H9 (cell line): ENCODE data around the gene RPL27A. TPM values are rescaled to one million over a fixed set of nuclear protein-coding genes. Genes with fewer than 3 reads are reported as not detected.

ENCODE experiments used
- DNase-seq: peaks from one replicate; pipeline ENCODE4 v3.0.0-alpha.2; 2017
- H2AFZ ChIP-seq: one replicate; pipeline ENCODE4 v1.6.1; 2013; ENCODE audit warnings: mild to moderate bottlenecking, low read length, control low read depth, moderate library complexity
- H2AK5ac ChIP-seq: 2 replicates; pipeline ENCODE4 v1.6.1; 2013; ENCODE audit warnings: low read length, control low read depth, mixed read lengths; ENCODE audit not compliant: insufficient read length
- H2BK120ac ChIP-seq: one replicate; pipeline ENCODE4 v1.6.1; 2013; ENCODE audit warnings: low read depth, mild to moderate bottlenecking, low read length, control low read depth, inconsistent platforms; ENCODE audit not compliant: poor library complexity, severe bottlenecking
- H2BK12ac ChIP-seq: 2 replicates; pipeline ENCODE4 v1.6.1; 2013; ENCODE audit warnings: low read length, control low read depth, mixed read lengths, low read depth; ENCODE audit not compliant: insufficient read length
- H2BK15ac ChIP-seq: 2 replicates; pipeline ENCODE4 v1.6.1; 2013; ENCODE audit warnings: low read depth, low read length, control low read depth
- H2BK20ac ChIP-seq: one replicate; pipeline ENCODE4 v1.6.1; 2013; ENCODE audit warnings: low read depth, mild to moderate bottlenecking, low read length, control low read depth, inconsistent platforms; ENCODE audit not compliant: poor library complexity, severe bottlenecking
- H2BK5ac ChIP-seq: 2 replicates; pipeline ENCODE4 v1.6.1; 2013; ENCODE audit warnings: low read length, control low read depth, mixed read lengths; ENCODE audit not compliant: insufficient read length
- H3K14ac ChIP-seq: 2 replicates; pipeline ENCODE4 v1.6.1; 2013; ENCODE audit warnings: low read length, control low read depth; ENCODE audit not compliant: insufficient read depth
- H3K18ac ChIP-seq: 2 replicates; pipeline ENCODE4 v1.6.1; 2013; ENCODE audit warnings: low read depth, mild to moderate bottlenecking, mixed read lengths, low read length, control low read depth; ENCODE audit not compliant: insufficient read length
- H3K23ac ChIP-seq: 2 replicates; pipeline ENCODE4 v1.6.1; 2013; ENCODE audit warnings: low read length, control low read depth, mixed read lengths, low read depth; ENCODE audit not compliant: insufficient read length
- H3K23me2 ChIP-seq: 2 replicates; pipeline ENCODE4 v1.6.1; 2013; ENCODE audit warnings: low read depth, mild to moderate bottlenecking, mixed read lengths, low read length, control low read depth; ENCODE audit not compliant: insufficient read length, poor library complexity, severe bottlenecking
- H3K27ac ChIP-seq: 2 replicates; pipeline ENCODE4 v1.5.1; 2013; ENCODE audit warnings: low read length, control low read depth, mixed read lengths, low read depth; ENCODE audit not compliant: insufficient read length
- H3K27me3 ChIP-seq: 2 replicates; pipeline ENCODE4 v1.6.1; 2013; ENCODE audit warnings: low read length, control low read depth, inconsistent platforms; ENCODE audit not compliant: insufficient read depth
- H3K4ac ChIP-seq: 2 replicates; pipeline ENCODE4 v1.6.1; 2013; ENCODE audit warnings: low read depth, mild to moderate bottlenecking, control low read depth, inconsistent platforms, low read length, moderate library complexity
- H3K4me1 ChIP-seq: 2 replicates; pipeline ENCODE4 v1.6.1; 2013; ENCODE audit warnings: low read length, control low read depth, inconsistent platforms; ENCODE audit not compliant: insufficient read depth
- H3K4me2 ChIP-seq: 2 replicates; pipeline ENCODE4 v1.6.1; 2013; ENCODE audit warnings: low read length, control low read depth, mixed read lengths; ENCODE audit not compliant: insufficient read length, insufficient read depth
- H3K56ac ChIP-seq: 2 replicates; pipeline ENCODE4 v1.6.1; 2013; ENCODE audit warnings: low read depth, mild to moderate bottlenecking, mixed read lengths, low read length, control low read depth; ENCODE audit not compliant: insufficient read length
- H3K79me1 ChIP-seq: 2 replicates; pipeline ENCODE4 v1.6.1; 2013; ENCODE audit warnings: low read depth, mild to moderate bottlenecking, moderate library complexity, low read length, control low read depth, inconsistent platforms; ENCODE audit not compliant: insufficient read depth, poor library complexity, severe bottlenecking
- H3K79me2 ChIP-seq: 2 replicates; pipeline ENCODE4 v1.6.1; 2013; ENCODE audit warnings: low read length, control low read depth, inconsistent platforms; ENCODE audit not compliant: insufficient read depth
- H3K9ac ChIP-seq: 2 replicates; pipeline ENCODE4 v1.6.1; 2013; ENCODE audit warnings: low read length, control low read depth, mixed read lengths; ENCODE audit not compliant: insufficient read length; ENCODE audit errors: extremely low read depth
- H3K9me3 ChIP-seq: one replicate; pipeline ENCODE4 v1.6.1; 2013; ENCODE audit warnings: low read depth, low read length, inconsistent platforms; ENCODE audit not compliant: control insufficient read depth
- H3T11ph ChIP-seq: one replicate; pipeline ENCODE4 v1.6.1; 2013; ENCODE audit warnings: mild to moderate bottlenecking, low read length, control low read depth, inconsistent platforms
- H4K20me1 ChIP-seq: one replicate; pipeline ENCODE4 v1.6.1; 2013; ENCODE audit not compliant: control insufficient read depth, insufficient read length, insufficient read depth
- H4K5ac ChIP-seq: 2 replicates; pipeline ENCODE4 v1.6.1; 2013; ENCODE audit warnings: low read depth, mild to moderate bottlenecking, mixed read lengths, low read length, control low read depth; ENCODE audit not compliant: insufficient read length
- H4K8ac ChIP-seq: replicated peaks from 2 replicates; pipeline ENCODE4 v1.6.1; 2013; ENCODE audit warnings: low read length, control low read depth, mixed read lengths, low read depth; ENCODE audit not compliant: insufficient read length
- H4K91ac ChIP-seq: 2 replicates; pipeline ENCODE4 v1.6.1; 2013; ENCODE audit warnings: low read depth, mild to moderate bottlenecking, moderate library complexity, mixed read lengths, low read length, control low read depth; ENCODE audit not compliant: insufficient read length
- H3K27ac Mint-ChIP-seq, 3 experiments: 2 replicates in 2 of 3; 3 replicates in 1 of 3; pipeline ENCODE4 v1.8.0; 2020 to 2021; ENCODE audit warnings: mixed read lengths in 3 of 3, mild to moderate bottlenecking in 1 of 3, moderate library complexity in 1 of 3
- H3K27me3 Mint-ChIP-seq: 2 replicates; pipeline ENCODE4 v1.8.0; 2021; ENCODE audit warnings: low read depth, mild to moderate bottlenecking, moderate library complexity, mixed read lengths
- H3K36me3 Mint-ChIP-seq, 3 experiments: 2 replicates in 2 of 3; 3 replicates in 1 of 3; pipeline ENCODE4 v1.8.0; 2020 to 2021; ENCODE audit warnings: low read depth in 3 of 3, mixed read lengths in 3 of 3; ENCODE audit not compliant: insufficient read depth in 1 of 3
- H3K4me1 Mint-ChIP-seq, 2 experiments: 2 replicates each; pipeline ENCODE4 v1.8.0; 2020; ENCODE audit warnings: mixed read lengths in 2 of 2
- H3K4me3 Mint-ChIP-seq, 2 experiments: 2 replicates in 1 of 2; 3 replicates in 1 of 2; pipeline ENCODE4 v1.8.0; 2020 to 2021; ENCODE audit warnings: mild to moderate bottlenecking in 2 of 2, mixed read lengths in 2 of 2, moderate library complexity in 1 of 2
- H3K9me3 Mint-ChIP-seq, 2 experiments: 2 replicates in 1 of 2; 3 replicates in 1 of 2; pipeline ENCODE4 v1.8.0; 2020; ENCODE audit warnings: mild to moderate bottlenecking in 2 of 2, mixed read lengths in 2 of 2, moderate library complexity in 1 of 2
- WGBS: extraction: QIAGEN DNeasy Blood & Tissue Kit; methylation state at CpG from one replicate; pipeline ENCODE4 v1.1.7; 2013; ENCODE audit warnings: missing lambda C conversion rate, low lambda C conversion rate, mixed read lengths; ENCODE audit not compliant: insufficient read length; ENCODE audit errors: extremely low coverage; 5-methylcytosine and 5-hydroxymethylcytosine counted together
- total RNA-seq: library from RNA; stranded (reverse); gene quantifications from 2 replicates; pipeline ENCODE4 v1.2.1, GENCODE V29; 2021
- TF ChIP-seq, protein P1 (sequence below): fragments of 200-600 bp; sonication (generic); conservative IDR thresholded peaks from 3 replicates; pipeline ENCODE4 v1.8.0; 2021; ENCODE audit warnings: antibody characterized with exemption, mild to moderate bottlenecking

RPL27A gene
- total RNA-seq, 1 experiment from 2014 or later: 1,152 TPM

DNA sequence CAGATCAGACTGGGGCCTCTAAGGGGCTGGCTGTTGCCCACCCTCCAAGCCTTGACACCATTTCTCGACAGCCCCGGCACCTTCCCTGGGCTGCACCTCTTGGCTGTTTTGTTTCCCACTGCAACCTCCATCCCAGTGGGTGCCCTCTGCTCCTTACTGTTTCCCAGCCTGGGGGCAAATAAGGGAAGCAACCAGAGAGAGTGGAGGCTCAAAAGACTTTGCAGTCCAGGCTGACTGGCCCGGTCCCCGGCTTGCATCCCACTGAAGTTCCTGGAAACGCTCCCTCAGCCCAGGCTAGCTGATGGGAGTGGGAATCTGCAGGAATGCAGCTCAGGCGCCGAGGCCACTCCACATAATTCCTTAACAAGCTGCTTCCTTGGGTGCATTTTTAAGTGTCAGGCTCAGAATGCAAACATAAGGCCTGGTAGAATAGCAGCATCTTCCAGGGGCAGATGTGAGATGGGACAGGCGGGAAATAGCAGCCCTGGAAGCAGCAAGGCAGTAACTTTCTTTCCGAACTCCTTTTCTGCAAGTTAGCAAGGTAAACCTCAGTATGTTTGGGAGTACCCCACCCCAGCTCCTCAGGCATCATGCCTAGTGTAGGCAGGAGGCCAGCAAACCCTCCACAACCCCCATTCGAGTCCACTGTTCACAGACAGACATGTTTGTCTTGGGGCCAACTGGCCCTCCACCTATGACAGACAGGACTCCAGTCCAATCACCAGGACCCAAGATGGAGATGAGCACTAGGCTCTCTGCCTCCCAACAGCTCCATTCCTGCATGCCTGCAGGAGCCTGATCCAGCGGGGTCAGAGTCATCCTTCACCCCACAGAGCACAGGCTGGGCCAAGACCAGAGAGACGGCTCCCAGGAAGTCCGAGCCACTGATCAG, 39.3 kb downstream of the RPL27A start:
- no peaks in the 10 kb centered on the region for H3K9me3 Mint-ChIP-seq
- H2BK5ac ChIP-seq: no peak overlapping the region
- no peaks in the 10 kb centered on the region for H3K79me1 ChIP-seq
- peak overlapping the region; percentile 92 to 97 (median 96) for H3K27ac Mint-ChIP-seq
- H3K4me1 ChIP-seq: no peaks in the 10 kb centered on the region; the same call in 1 of the 2 replicates
- no peaks in the 10 kb centered on the region; the same call in none of the 2 replicates for H3K27me3 Mint-ChIP-seq
- no peak overlapping the region for H2BK120ac ChIP-seq
- H4K91ac ChIP-seq: no peak overlapping the region
- WGBS: no CpG with 5 or more reads among the region's 13 CpGs
- no peaks in the 10 kb centered on the region for H3K79me2 ChIP-seq
- H3K18ac ChIP-seq: no peak overlapping the region
- no peak overlapping the region for H2AFZ ChIP-seq
- H4K20me1 ChIP-seq: no peaks in the 10 kb centered on the region
- H3K56ac ChIP-seq: no peak overlapping the region
- no peak overlapping the region; a peak in 1 of 5 replicates for H3K4me3 Mint-ChIP-seq
- TF ChIP-seq, protein P1, sequence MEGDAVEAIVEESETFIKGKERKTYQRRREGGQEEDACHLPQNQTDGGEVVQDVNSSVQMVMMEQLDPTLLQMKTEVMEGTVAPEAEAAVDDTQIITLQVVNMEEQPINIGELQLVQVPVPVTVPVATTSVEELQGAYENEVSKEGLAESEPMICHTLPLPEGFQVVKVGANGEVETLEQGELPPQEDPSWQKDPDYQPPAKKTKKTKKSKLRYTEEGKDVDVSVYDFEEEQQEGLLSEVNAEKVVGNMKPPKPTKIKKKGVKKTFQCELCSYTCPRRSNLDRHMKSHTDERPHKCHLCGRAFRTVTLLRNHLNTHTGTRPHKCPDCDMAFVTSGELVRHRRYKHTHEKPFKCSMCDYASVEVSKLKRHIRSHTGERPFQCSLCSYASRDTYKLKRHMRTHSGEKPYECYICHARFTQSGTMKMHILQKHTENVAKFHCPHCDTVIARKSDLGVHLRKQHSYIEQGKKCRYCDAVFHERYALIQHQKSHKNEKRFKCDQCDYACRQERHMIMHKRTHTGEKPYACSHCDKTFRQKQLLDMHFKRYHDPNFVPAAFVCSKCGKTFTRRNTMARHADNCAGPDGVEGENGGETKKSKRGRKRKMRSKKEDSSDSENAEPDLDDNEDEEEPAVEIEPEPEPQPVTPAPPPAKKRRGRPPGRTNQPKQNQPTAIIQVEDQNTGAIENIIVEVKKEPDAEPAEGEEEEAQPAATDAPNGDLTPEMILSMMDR: no peak
- H3K9ac ChIP-seq: no peak overlapping the region
- H3K4ac ChIP-seq: no peak overlapping the region
- H4K8ac ChIP-seq: no peak overlapping the region
- H2BK12ac ChIP-seq: no peak overlapping the region
- H2BK15ac ChIP-seq: no peak overlapping the region
- no peak overlapping the region for H2BK20ac ChIP-seq
- H3K14ac ChIP-seq: peak overlapping the region; percentile 79
- no peaks in the 10 kb centered on the region for H3K23me2 ChIP-seq
- no peak for DNase-seq
- no peak overlapping the region for H4K5ac ChIP-seq
- no peak overlapping the region for H3K4me2 ChIP-seq
- peaks cover 3 to 7% (median 6%) of the 10 kb centered on the region in 3 experiments; a peak in 5 of 7 replicates for H3K36me3 Mint-ChIP-seq
- H3K27ac ChIP-seq: no peak overlapping the region
- H3T11ph ChIP-seq: no peak overlapping the region
- H2AK5ac ChIP-seq: no peak overlapping the region
- H3K23ac ChIP-seq: no peak overlapping the region
- peaks cover 61 to 65% of the 10 kb centered on the region in 2 experiments for H3K4me1 Mint-ChIP-seq
- H3K27me3 ChIP-seq: no peaks in the 10 kb centered on the region
- no peaks in the 10 kb centered on the region for H3K9me3 ChIP-seq
